HG03025 (cell line): ENCODE data around the gene MRS2.
"Not testable (repeated sequence)": the region's sequence is repeated elsewhere in the genome, so short reads cannot be mapped to it uniquely, and the experiment has no call there.

Source experiments
- ATAC-seq: cut with Tn5 transposase; IDR thresholded peaks from one replicate; pipeline ENCODE4 v1.9.1; 2021; ENCODE audit warnings: mild to moderate bottlenecking, moderate library complexity; ENCODE audit not compliant: unreplicated experiment, low FRiP score

The MRS2 gene

GRCh38 chr6:24385536-24386269 lies 17.0 kb upstream of the MRS2 start:
- ATAC-seq, result no peak

- no peak for ATAC-seq
Observed at GRCh38 chr6:24387818-24388217, 14.9 kb upstream of the MRS2 start.

GRCh38 chr6:24391208-24391607 lies 11.5 kb upstream of the MRS2 start:
- ATAC-seq, result no peak

- ATAC-seq, result peak; percentile 78
Observed at GRCh38 chr6:24391756-24392405, 10.9 kb upstream of the MRS2 start.

- ATAC-seq, result no peak
Observed at GRCh38 chr6:24394061-24394779, 8.5 kb upstream of the MRS2 start.

- no peak for ATAC-seq
Observed at GRCh38 chr6:24394780-24395437, 7.8 kb upstream of the MRS2 start.

GRCh38 chr6:24396824-24397223 lies 5.9 kb upstream of the MRS2 start:
- ATAC-seq, result no peak

- ATAC-seq, result no peak
Observed at GRCh38 chr6:24397631-24398030, 5.1 kb upstream of the MRS2 start.

GRCh38 chr6:24400045-24401039 lies 2.4 kb upstream of the MRS2 start:
- not testable (repeated sequence) for ATAC-seq

- ATAC-seq, result no peak
Observed at GRCh38 chr6:24401458-24401857, 1.3 kb upstream of the MRS2 start.

GRCh38 chr6:24403501-24403824 lies 727 bp downstream of the MRS2 start:
- no peak for ATAC-seq

GRCh38 chr6:24405262-24405661 lies 2.5 kb downstream of the MRS2 start:
- ATAC-seq, result no peak

- peak; percentile 93 for ATAC-seq
Observed at GRCh38 chr6:24408719-24409410, 6.1 kb downstream of the MRS2 start.

GRCh38 chr6:24410622-24411021 lies 7.9 kb downstream of the MRS2 start:
- no peak for ATAC-seq

- ATAC-seq, result no peak
Observed at GRCh38 chr6:24412294-24412693, 9.6 kb downstream of the MRS2 start.

GRCh38 chr6:24414531-24414930 lies 11.8 kb downstream of the MRS2 start:
- not testable (repeated sequence) for ATAC-seq

- no peak for ATAC-seq
Observed at GRCh38 chr6:24415753-24416152, 13.0 kb downstream of the MRS2 start.

GRCh38 chr6:24419526-24419925 lies 16.8 kb downstream of the MRS2 start:
- no peak for ATAC-seq

GRCh38 chr6:24425091-24425490 lies 22.4 kb downstream of the MRS2 start:
- ATAC-seq, result no peak
